Ammon's horn (tissue), 1 donor: ENCODE data around the gene INPP5J.
"Not testable (repeated sequence)": the region's sequence is repeated elsewhere in the genome, so short reads cannot be mapped to it uniquely, and the experiment has no call there.

Experiments used
- DNase-seq: peaks from one replicate; pipeline ENCODE4 v3.0.0-alpha.2; 2016; ENCODE audit warnings: low spot score

The INPP5J gene

GRCh38 chr22:31122532-31123291 lies at the start of gene INPP5J:
INPP5J (plus strand) TSS chr22:31122966; CDS start chr22:31123015, 49 bp downstream.
- peak; percentile 69 for DNase-seq

GRCh38 chr22:31073125-31073524 lies 49.6 kb upstream of the INPP5J start:
- DNase-seq = not testable (repeated sequence)

GRCh38 chr22:31073545-31074145 lies 49.1 kb upstream of the INPP5J start:
- not testable (repeated sequence) for DNase-seq

- no peak for DNase-seq
Observed at GRCh38 chr22:31075961-31076360, 46.8 kb upstream of the INPP5J start.

- no peak for DNase-seq
Observed at GRCh38 chr22:31077681-31078080, 45.1 kb upstream of the INPP5J start.

- DNase-seq = not testable (repeated sequence)
Observed at GRCh38 chr22:31078389-31078788, 44.4 kb upstream of the INPP5J start.

- no peak for DNase-seq
Observed at GRCh38 chr22:31079095-31079642, 43.6 kb upstream of the INPP5J start.

- DNase-seq = no peak
Observed at GRCh38 chr22:31080164-31080847, 42.5 kb upstream of the INPP5J start.

- peak; percentile 88 for DNase-seq
Observed at GRCh38 chr22:31080848-31081649, 41.7 kb upstream of the INPP5J start, which contains the start of gene SMTN. SMTN (plus strand) TSS chr22:31081318; CDS start chr22:31083259, 1,941 bp downstream.

GRCh38 chr22:31081963-31082605 lies 40.7 kb upstream of the INPP5J start:
- DNase-seq = no peak

- no peak for DNase-seq
Observed at GRCh38 chr22:31082606-31083376, 40.0 kb upstream of the INPP5J start.

- DNase-seq = no peak
Observed at GRCh38 chr22:31083377-31083768, 39.4 kb upstream of the INPP5J start.

- DNase-seq = no peak
Observed at GRCh38 chr22:31083923-31084810, 38.6 kb upstream of the INPP5J start.

- DNase-seq = peak; percentile 87
Observed at GRCh38 chr22:31084811-31085492, 37.8 kb upstream of the INPP5J start.

- peak; percentile 91 for DNase-seq
Observed at GRCh38 chr22:31085493-31085824, 37.3 kb upstream of the INPP5J start.

GRCh38 chr22:31085928-31086327 lies 36.8 kb upstream of the INPP5J start:
- DNase-seq = no peak

GRCh38 chr22:31086703-31087330 lies 35.9 kb upstream of the INPP5J start:
- DNase-seq = no peak

- DNase-seq = no peak
Observed at GRCh38 chr22:31087744-31088215, 35.0 kb upstream of the INPP5J start.
